HG03097 (cell line): Measurements from ENCODE around the gene SLX9.

Experiments used
- ATAC-seq: cut with Tn5 transposase; IDR thresholded peaks from one replicate; pipeline ENCODE4 v1.9.1; 2021; ENCODE audit not compliant: unreplicated experiment, low FRiP score

The SLX9 gene

GRCh38 chr21:44998086-44998620, 58.3 kb downstream of the SLX9 start:
- no peak for ATAC-seq

GRCh38 chr21:44998621-44999427, 59.0 kb downstream of the SLX9 start:
- ATAC-seq: no peak

- ATAC-seq: no peak
These were observed 59.7 kb downstream of the SLX9 start for GRCh38 chr21:44999428-44999971.

GRCh38 chr21:44999972-45000636, 60.3 kb downstream of the SLX9 start:
- ATAC-seq: no peak

GRCh38 chr21:45000637-45001133, 60.9 kb downstream of the SLX9 start:
- no peak for ATAC-seq

GRCh38 chr21:45001134-45002095, 61.6 kb downstream of the SLX9 start:
- no peak for ATAC-seq

GRCh38 chr21:45002381-45003204, 62.8 kb downstream of the SLX9 start:
- no peak for ATAC-seq

GRCh38 chr21:45003331-45004058, 63.7 kb downstream of the SLX9 start:
- no peak for ATAC-seq

GRCh38 chr21:45004059-45004422, 64.2 kb downstream of the SLX9 start:
- no peak for ATAC-seq

- no peak for ATAC-seq
These were observed 64.8 kb downstream of the SLX9 start for GRCh38 chr21:45004481-45005247.

GRCh38 chr21:45006536-45007095, 66.8 kb downstream of the SLX9 start:
- no peak for ATAC-seq

- ATAC-seq: no peak
These were observed 69.8 kb downstream of the SLX9 start for GRCh38 chr21:45009616-45010015.

GRCh38 chr21:45010096-45010495, 70.3 kb downstream of the SLX9 start:
- no peak for ATAC-seq

- ATAC-seq: no peak
These were observed 71.0 kb downstream of the SLX9 start for GRCh38 chr21:45010860-45011259.

GRCh38 chr21:45011426-45011825, 71.6 kb downstream of the SLX9 start:
- no peak for ATAC-seq

- no peak for ATAC-seq
These were observed 72.3 kb downstream of the SLX9 start for GRCh38 chr21:45011911-45012661.

GRCh38 chr21:45012662-45013259, 72.9 kb downstream of the SLX9 start:
- no peak for ATAC-seq
